Measurements from ENCODE around the gene LDHB. TPM values are rescaled to one million over a fixed set of nuclear protein-coding genes. Genes with fewer than 3 reads are reported as not detected.

LDHB gene
- total RNA-seq, 1 experiment from 2014 or later, result 788 TPM

DNA sequence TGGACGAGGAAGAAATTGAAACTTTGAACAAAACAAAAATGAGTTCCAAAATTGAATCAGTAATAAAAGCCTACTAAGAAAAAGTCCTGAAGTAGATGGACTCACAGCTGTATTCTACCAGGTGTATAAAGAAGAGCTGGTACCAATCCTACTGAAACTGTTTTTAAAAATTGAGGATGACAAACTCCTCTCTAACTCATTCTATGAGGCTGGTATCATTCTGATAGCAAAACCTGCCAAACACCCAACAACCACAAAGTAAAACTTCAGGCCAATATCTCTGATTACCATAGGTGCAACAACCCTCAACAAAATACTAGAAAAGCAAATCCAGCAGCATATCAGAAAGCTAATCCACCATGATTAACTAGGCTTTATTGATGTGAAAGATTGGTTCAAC is 33.9 kb upstream of the LDHB start:
- no TSS peak for BruUV-seq (replicated peaks)
- Mint-ChIP-seq H3K27ac (ENCODE audit: low read depth, unreplicated experiment) (no peak overlapping the region), H3K9me3 (ENCODE audit: unreplicated experiment) (peaks cover 8% of the 10 kb centered on the region), H3K4me3 (ENCODE audit: unreplicated experiment) (no peak overlapping the region), H3K27me3 (ENCODE audit: insufficient read depth, unreplicated experiment) (no peaks in the 10 kb centered on the region), H3K4me1 (ENCODE audit: insufficient read depth, unreplicated experiment) (no peaks in the 10 kb centered on the region), H3K36me3 (ENCODE audit: insufficient read depth, unreplicated experiment) (peaks cover 5% of the 10 kb centered on the region)
- intact Hi-C loops (cut with micrococcal nuclease), result loop anchor here (10.0 kb wide), 1 partner anchor 643 kb away; the partner anchor contains the start of gene ST8SIA1
- CTCF ChIA-PET, result interaction anchor here (0.6 to 10.3 kb wide), 6 partner anchors 11 to 327 kb away, joined by 3 to 236 read pairs (median 5); no protein-coding TSS in a partner anchor
- POLR2A ChIA-PET, result interaction anchor here (1.2 kb wide), 1 partner anchor 153 kb away, joined by 3 read pairs; no protein-coding TSS in a partner anchor
- no peak for DNase-seq (ENCODE audit: unreplicated experiment)
- no peak for TF ChIP-seq CTCF (IDR thresholded peaks at IDR 0.05; ENCODE audit: unreplicated experiment)

- intact Hi-C loops (cut with micrococcal nuclease), result loop anchor here (10.0 kb wide), 1 partner anchor 644 kb away; the partner anchor contains the start of gene ST8SIA1
- DNase-seq (ENCODE audit: unreplicated experiment), result no peak
- Mint-ChIP-seq H3K4me1 (ENCODE audit: insufficient read depth, unreplicated experiment) (no peaks in the 10 kb centered on the region), H3K36me3 (ENCODE audit: insufficient read depth, unreplicated experiment) (peaks cover 5% of the 10 kb centered on the region), H3K4me3 (ENCODE audit: unreplicated experiment) (no peak overlapping the region), H3K9me3 (ENCODE audit: unreplicated experiment) (peaks cover 8% of the 10 kb centered on the region), H3K27ac (ENCODE audit: low read depth, unreplicated experiment) (no peak overlapping the region), H3K27me3 (ENCODE audit: insufficient read depth, unreplicated experiment) (no peaks in the 10 kb centered on the region)
- ChIA-PET CTCF (interaction anchor here (0.6 to 10.3 kb wide), 5 partner anchors 10 to 328 kb away, joined by 3 to 236 read pairs (median 7); no protein-coding TSS in a partner anchor), POLR2A (interaction anchor here (1.2 kb wide), 1 partner anchor 152 kb away, joined by 3 read pairs; no protein-coding TSS in a partner anchor)
- BruUV-seq (replicated peaks), result no TSS peak
- no peak for TF ChIP-seq CTCF (IDR thresholded peaks at IDR 0.05; ENCODE audit: unreplicated experiment)
Observed at GRCh38 chr12:21690704-21691368, 33.2 kb upstream of the LDHB start.

DNA sequence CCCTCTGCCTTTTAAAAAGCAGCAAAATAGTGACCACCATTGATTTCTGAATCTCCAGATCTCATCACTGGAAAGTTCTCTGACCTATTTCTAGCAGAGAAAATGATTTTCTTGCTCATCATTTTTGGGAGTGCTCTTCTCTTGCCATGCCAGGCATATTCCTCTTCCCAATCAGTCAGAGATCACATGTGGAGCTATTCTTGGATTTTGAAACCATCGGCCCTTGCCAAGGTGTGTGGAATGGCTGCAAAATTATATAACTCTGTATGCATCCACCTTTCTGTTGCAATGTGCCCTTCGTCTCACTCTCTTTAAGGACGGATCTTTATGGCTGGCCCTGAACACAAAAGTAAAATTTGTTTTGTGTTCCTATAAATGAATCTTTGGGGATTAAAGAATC is 25.5 kb upstream of the LDHB start:
- H3K27me3 Mint-ChIP-seq (ENCODE audit: insufficient read depth, unreplicated experiment), result peaks cover 14% of the 10 kb centered on the region
- intact Hi-C loops (cut with micrococcal nuclease), result no loop called here
- H3K27ac Mint-ChIP-seq (ENCODE audit: low read depth, unreplicated experiment), result no peak overlapping the region
- no peak for DNase-seq (ENCODE audit: unreplicated experiment)
- CTCF ChIA-PET, result interaction anchor here (0.8 to 2.6 kb wide), 6 partner anchors 73 to 434 kb away, joined by 3 to 12 read pairs (median 4); no protein-coding TSS in a partner anchor
- BruUV-seq (replicated peaks), result no TSS peak
- H3K36me3 Mint-ChIP-seq (ENCODE audit: insufficient read depth, unreplicated experiment), result no peaks in the 10 kb centered on the region
- H3K9me3 Mint-ChIP-seq (ENCODE audit: unreplicated experiment), result peaks cover 8% of the 10 kb centered on the region
- no peak for TF ChIP-seq CTCF (IDR thresholded peaks at IDR 0.05; ENCODE audit: unreplicated experiment)
- H3K4me3 Mint-ChIP-seq (ENCODE audit: unreplicated experiment), result no peak overlapping the region
- H3K4me1 Mint-ChIP-seq (ENCODE audit: insufficient read depth, unreplicated experiment), result no peaks in the 10 kb centered on the region
- POLR2A ChIA-PET, result interaction anchor here (1.8 kb wide), 1 partner anchor 26 kb away, joined by 7 read pairs; the partner anchor contains the start of gene LDHB

DNA sequence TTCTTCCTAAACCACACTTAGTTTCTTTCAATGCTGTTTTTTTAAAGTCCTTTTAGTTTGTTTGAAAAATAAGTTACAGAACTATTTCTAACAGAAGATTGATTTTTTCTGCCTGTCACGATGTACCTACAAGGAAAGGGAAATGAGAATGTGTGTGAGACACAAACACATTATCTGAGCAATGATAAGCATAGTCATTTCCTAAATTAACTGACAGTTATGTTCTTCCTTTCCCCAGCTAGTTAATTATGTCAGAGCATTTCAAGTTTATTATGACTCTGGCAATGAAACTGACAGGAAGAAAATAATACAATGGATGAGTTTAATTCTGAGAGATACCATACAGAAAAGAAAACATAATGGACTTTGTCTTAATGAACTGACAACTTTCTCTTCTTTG is 21.3 kb upstream of the LDHB start:
- POLR2A ChIA-PET, result interaction anchor here (1.4 kb wide), 1 partner anchor 21 kb away, joined by 6 read pairs; the partner anchor contains the start of gene LDHB
- intact Hi-C loops (cut with micrococcal nuclease), result no loop called here

More for the DNA sequence above, 21.3 kb upstream of the LDHB start:
- no peak for TF ChIP-seq CTCF (IDR thresholded peaks at IDR 0.05; ENCODE audit: unreplicated experiment)
- no peaks in the 10 kb centered on the region for H3K36me3 Mint-ChIP-seq (ENCODE audit: insufficient read depth, unreplicated experiment)
- no peaks in the 10 kb centered on the region for H3K9me3 Mint-ChIP-seq (ENCODE audit: unreplicated experiment)
- H3K4me3 Mint-ChIP-seq (ENCODE audit: unreplicated experiment), result no peak overlapping the region
- DNase-seq (ENCODE audit: unreplicated experiment), result no peak
- CTCF ChIA-PET, result interaction anchor here (0.6 to 2.8 kb wide), 8 partner anchors 10 to 430 kb away, joined by 3 to 23 read pairs (median 4); partner anchors contain the start of genes GOLT1B and RECQL
- no TSS peak for BruUV-seq (replicated peaks)
- H3K27ac Mint-ChIP-seq (ENCODE audit: low read depth, unreplicated experiment), result no peak overlapping the region
- H3K4me1 Mint-ChIP-seq (ENCODE audit: insufficient read depth, unreplicated experiment), result no peaks in the 10 kb centered on the region
- H3K27me3 Mint-ChIP-seq (ENCODE audit: insufficient read depth, unreplicated experiment), result peaks cover 14% of the 10 kb centered on the region
